H54 (cell line): ENCODE results near the gene ZFP57.

ENCODE experiments used
- DNase-seq: peaks from one replicate; pipeline ENCODE4 v3.0.0; 2011; ENCODE audit warnings: low spot score, mixed read lengths; ENCODE audit not compliant: insufficient read length
- FAIRE-seq: peaks from 3 replicates; lab custom pipeline; 2011; peaks lifted over from hg19 to GRCh38; lab: Jason Lieb, UNC
- POLR2A ChIP-seq: IDR thresholded peaks from 2 replicates; pipeline ENCODE4 v1.6.1; 2011; ENCODE audit warnings: low read depth, mild to moderate bottlenecking, low read length

Gene ZFP57

GRCh38 chr6:29630315-29630714 lies 50.6 kb downstream of the ZFP57 start:
- DNase-seq (no peak), FAIRE-seq (no peak)
- no peak for TF ChIP-seq POLR2A

- FAIRE-seq (no peak), DNase-seq (no peak)
- no peak for TF ChIP-seq POLR2A
Measured at GRCh38 chr6:29629571-29629970, 51.4 kb downstream of the ZFP57 start.

GRCh38 chr6:29628419-29629281 lies 52.3 kb downstream of the ZFP57 start:
- DNase-seq (peak; percentile 79), FAIRE-seq (no peak)
- TF ChIP-seq POLR2A = no peak

DNA sequence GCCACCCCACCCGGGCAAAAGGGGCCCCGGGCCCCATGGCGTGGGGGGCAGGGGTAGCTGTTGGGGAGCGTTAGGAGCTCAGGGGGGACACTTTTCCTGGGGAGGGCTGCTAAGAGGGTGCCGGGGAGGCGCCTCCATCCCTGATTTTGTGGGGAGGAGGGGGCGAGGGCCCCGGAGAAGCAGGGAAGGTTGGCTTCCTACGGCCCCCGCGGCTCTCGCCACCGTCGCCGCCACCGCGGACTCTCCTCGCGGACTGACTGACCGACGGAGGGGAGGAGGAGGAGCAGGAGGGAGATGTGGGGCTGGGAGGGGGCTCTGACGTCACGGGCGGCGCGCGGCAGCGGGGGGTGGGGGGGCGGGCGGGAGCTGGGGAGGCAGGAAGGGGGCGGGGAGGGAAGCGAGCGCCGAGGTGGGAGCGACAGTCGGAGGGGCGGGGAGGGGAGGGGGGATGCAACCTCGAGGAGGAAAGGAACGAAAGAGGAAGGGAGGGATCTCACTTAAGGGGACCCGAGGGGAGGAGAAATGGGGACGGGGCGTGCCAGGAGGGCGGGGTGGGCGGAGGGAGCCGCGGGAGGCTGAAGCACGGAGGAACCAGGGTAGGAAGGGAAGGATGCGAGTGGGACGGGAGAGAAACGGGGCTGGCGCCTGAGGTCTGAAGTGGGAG lies 53.1 kb downstream of the ZFP57 start:
- peak; percentile 93 for TF ChIP-seq POLR2A
- FAIRE-seq = no peak
- DNase-seq = peak; percentile 81

GRCh38 chr6:29626948-29627754 lies 53.8 kb downstream of the ZFP57 start:
- DNase-seq = no peak
- no peak for FAIRE-seq
- no peak for TF ChIP-seq POLR2A

DNA sequence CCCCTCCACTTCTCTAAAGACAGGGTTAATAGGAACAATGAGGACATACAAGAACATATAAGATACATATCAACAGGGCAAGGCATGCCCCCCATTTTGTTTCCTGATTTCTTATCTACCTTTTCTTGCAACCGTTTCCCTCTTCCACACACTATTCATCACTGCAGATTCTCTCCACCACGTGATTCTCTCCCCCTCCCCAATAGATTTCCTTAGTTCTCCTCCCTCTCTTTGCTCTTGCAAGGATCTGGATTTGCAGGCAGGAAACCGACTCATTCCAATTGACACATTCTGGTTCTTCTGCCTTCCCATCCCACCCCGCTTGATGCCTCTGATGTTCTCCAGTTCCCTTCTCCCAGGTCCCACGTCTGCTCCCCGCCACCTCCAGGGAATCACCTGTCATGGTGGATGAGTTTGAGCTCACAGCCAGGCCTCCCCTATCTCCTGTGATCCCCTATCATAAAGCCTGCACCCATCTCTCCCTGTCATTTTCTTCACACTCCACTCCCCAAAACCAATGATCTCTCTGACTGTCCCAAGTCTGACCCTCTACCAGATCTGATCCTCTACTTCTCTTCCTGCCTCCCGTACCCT lies 55.5 kb downstream of the ZFP57 start:
- FAIRE-seq (no peak), DNase-seq (no peak)
- TF ChIP-seq POLR2A = no peak

- no peak for TF ChIP-seq POLR2A
- DNase-seq = no peak
- no peak for FAIRE-seq
Measured at GRCh38 chr6:29624520-29624961, 56.4 kb downstream of the ZFP57 start.
